GM12865 (cell line): Measurements from ENCODE around the gene CDC42BPB.

Experiments
- DNase-seq: peaks from one replicate; pipeline ENCODE4 v3.0.0; 2010; ENCODE audit warnings: low read depth
- H3K4me3 ChIP-seq: 2 replicates; pipeline ENCODE4 v1.5.1; 2011; ENCODE audit warnings: mild to moderate bottlenecking, low read depth, low read length, control low read depth
- CTCF ChIP-seq: IDR thresholded peaks from 2 replicates; pipeline ENCODE4 v1.5.1; 2011; ENCODE audit warnings: low read length, control low read depth, low read depth, inconsistent platforms; ENCODE audit not compliant: insufficient read depth; ENCODE audit errors: missing control alignments

CDC42BPB gene

GRCh38 chr14:103041464-103041863, 15.9 kb downstream of the CDC42BPB start:
- H3K4me3 ChIP-seq, result no peak overlapping the region
- TF ChIP-seq CTCF, result no peak
- DNase-seq, result no peak

GRCh38 chr14:103033681-103034096, 23.7 kb downstream of the CDC42BPB start:
- no peak for DNase-seq
- TF ChIP-seq CTCF, result no peak
- H3K4me3 ChIP-seq, result no peak overlapping the region

- no peak for DNase-seq
- no peak for TF ChIP-seq CTCF
- no peak overlapping the region for H3K4me3 ChIP-seq
Observed at GRCh38 chr14:103031956-103032355, 25.4 kb downstream of the CDC42BPB start.

- DNase-seq, result no peak
- no peak for TF ChIP-seq CTCF
- H3K4me3 ChIP-seq, result no peak overlapping the region
Observed at GRCh38 chr14:103031566-103031911, 25.8 kb downstream of the CDC42BPB start.

- no peak for DNase-seq
- H3K4me3 ChIP-seq, result no peak overlapping the region
- no peak for TF ChIP-seq CTCF
Observed at GRCh38 chr14:103030741-103031565, 26.4 kb downstream of the CDC42BPB start.

GRCh38 chr14:103029936-103030335, 27.4 kb downstream of the CDC42BPB start:
- no peak for DNase-seq
- H3K4me3 ChIP-seq, result no peak overlapping the region
- TF ChIP-seq CTCF, result no peak

GRCh38 chr14:103028772-103029171, 28.6 kb downstream of the CDC42BPB start:
- no peak overlapping the region for H3K4me3 ChIP-seq
- TF ChIP-seq CTCF, result no peak
- DNase-seq, result no peak
